Amniotic epithelial cell (primary cell): ENCODE results near the gene CAPG.

Source experiments
- DNase-seq: peaks from one replicate; pipeline ENCODE4 v3.0.0-alpha.2; 2010; ENCODE audit warnings: low read depth

Gene CAPG

GRCh38 chr2:85356186-85356585 lies 54.0 kb downstream of the CAPG start:
- no peak for DNase-seq

- no peak for DNase-seq
Observed at GRCh38 chr2:85355521-85355920, 54.6 kb downstream of the CAPG start.

- no peak for DNase-seq
Observed at GRCh38 chr2:85355073-85355410, 55.1 kb downstream of the CAPG start.

GRCh38 chr2:85354286-85355072 lies 55.7 kb downstream of the CAPG start, which contains the start of the genes ELMOD3 and RETSAT:
TSS of gene ELMOD3 (plus strand) at chr2:85354769. CDS start at chr2:85357199, 2,430 bp downstream.
TSS of gene RETSAT (minus strand) at chr2:85354528. CDS start at chr2:85354507, 21 bp downstream.
- peak; percentile 99 for DNase-seq

GRCh38 chr2:85353876-85354285 lies 56.3 kb downstream of the CAPG start:
- DNase-seq, result peak; percentile 31

- no peak for DNase-seq
Observed at GRCh38 chr2:85347599-85347998, 62.6 kb downstream of the CAPG start.
